Endodermal cell (in vitro differentiated cells): Measurements from ENCODE around the gene EPS15. TPM values are rescaled to one million over a fixed set of nuclear protein-coding genes. Genes with fewer than 3 reads are reported as not detected.

Source experiments
- DNase-seq: peaks from one replicate; pipeline ENCODE4 v3.0.0-alpha.2; 2017
- H3K27ac ChIP-seq: 2 replicates; pipeline ENCODE4 v1.5.1; 2013; ENCODE audit warnings: mild to moderate bottlenecking, low read depth, low read length, moderate library complexity
- H3K27me3 ChIP-seq: 2 replicates; pipeline ENCODE4 v1.6.1; 2013; ENCODE audit warnings: mild to moderate bottlenecking, low read length, moderate library complexity; ENCODE audit not compliant: insufficient read depth, control insufficient read depth, poor library complexity, severe bottlenecking
- H3K36me3 ChIP-seq: 2 replicates; pipeline ENCODE4 v1.7.0; 2013; ENCODE audit warnings: mild to moderate bottlenecking, low read length, moderate library complexity; ENCODE audit not compliant: control insufficient read depth, insufficient read depth
- H3K4me1 ChIP-seq: one replicate; pipeline ENCODE4 v1.7.0; 2013; ENCODE audit warnings: low read length; ENCODE audit not compliant: control insufficient read depth, insufficient read depth
- H3K4me3 ChIP-seq: 2 replicates; pipeline ENCODE4 v1.5.1; 2013; ENCODE audit warnings: mild to moderate bottlenecking, low read length, moderate library complexity
- H3K9ac ChIP-seq: 2 replicates; pipeline ENCODE4 v1.6.1; 2013; ENCODE audit warnings: mild to moderate bottlenecking, low read length, moderate library complexity; ENCODE audit not compliant: poor library complexity, severe bottlenecking; ENCODE audit errors: extremely low read depth
- H3K9me3 ChIP-seq: 2 replicates; pipeline ENCODE4 v1.6.1; 2013; ENCODE audit warnings: mild to moderate bottlenecking, low read length, moderate library complexity; ENCODE audit not compliant: control insufficient read depth
- H3K27ac Mint-ChIP-seq: 2 replicates; pipeline ENCODE4 v1.8.0; 2020; ENCODE audit warnings: mixed read lengths
- H3K27me3 Mint-ChIP-seq: 2 replicates; pipeline ENCODE4 v1.8.0; 2021; ENCODE audit warnings: mild to moderate bottlenecking, mixed read lengths; ENCODE audit not compliant: insufficient read depth
- H3K36me3 Mint-ChIP-seq: 2 replicates; pipeline ENCODE4 v1.8.0; 2020; ENCODE audit warnings: low read depth, mixed read lengths
- H3K4me1 Mint-ChIP-seq: 2 replicates; pipeline ENCODE4 v1.8.0; 2020; ENCODE audit warnings: mixed read lengths
- H3K4me3 Mint-ChIP-seq: 2 replicates; pipeline ENCODE4 v1.8.0; 2020; ENCODE audit warnings: mild to moderate bottlenecking, moderate library complexity, mixed read lengths
- H3K9me3 Mint-ChIP-seq: 2 replicates; pipeline ENCODE4 v1.8.0; 2020; ENCODE audit warnings: mild to moderate bottlenecking, mixed read lengths
- WGBS, 2 experiments: methylation state at CpG; one replicate each; pipeline versions ENCODE4 v1.1.5 to v1.1.7; 2013; ENCODE audit warnings: missing lambda C conversion rate in 2 of 2, mixed read lengths in 1 of 2; ENCODE audit not compliant: insufficient coverage in 1 of 2, insufficient read length in 1 of 2; 5-methylcytosine and 5-hydroxymethylcytosine counted together
- total RNA-seq, 2 donors: library from RNA; stranded (reverse); fragmentation: NEBNext Ultra II Directional in 1 of 2; extraction: Animal tissue kit (Norgen Biotek cat#: 25700) in 1 of 2; gene quantifications; 2 replicates in 1 of 2; 3 replicates in 1 of 2; pipeline ENCODE4 v1.2.1, GENCODE V29; 2021
- TF ChIP-seq, protein P1 (sequence below): fragments of 200-600 bp; sonication (generic); conservative IDR thresholded peaks from 2 replicates; pipeline ENCODE4 v1.5.0; 2021; ENCODE audit warnings: antibody characterized with exemption, mild to moderate bottlenecking

EPS15 gene
- total RNA-seq, 2 donors from 2014 or later: 45.0 to 46.9 TPM

DNA sequence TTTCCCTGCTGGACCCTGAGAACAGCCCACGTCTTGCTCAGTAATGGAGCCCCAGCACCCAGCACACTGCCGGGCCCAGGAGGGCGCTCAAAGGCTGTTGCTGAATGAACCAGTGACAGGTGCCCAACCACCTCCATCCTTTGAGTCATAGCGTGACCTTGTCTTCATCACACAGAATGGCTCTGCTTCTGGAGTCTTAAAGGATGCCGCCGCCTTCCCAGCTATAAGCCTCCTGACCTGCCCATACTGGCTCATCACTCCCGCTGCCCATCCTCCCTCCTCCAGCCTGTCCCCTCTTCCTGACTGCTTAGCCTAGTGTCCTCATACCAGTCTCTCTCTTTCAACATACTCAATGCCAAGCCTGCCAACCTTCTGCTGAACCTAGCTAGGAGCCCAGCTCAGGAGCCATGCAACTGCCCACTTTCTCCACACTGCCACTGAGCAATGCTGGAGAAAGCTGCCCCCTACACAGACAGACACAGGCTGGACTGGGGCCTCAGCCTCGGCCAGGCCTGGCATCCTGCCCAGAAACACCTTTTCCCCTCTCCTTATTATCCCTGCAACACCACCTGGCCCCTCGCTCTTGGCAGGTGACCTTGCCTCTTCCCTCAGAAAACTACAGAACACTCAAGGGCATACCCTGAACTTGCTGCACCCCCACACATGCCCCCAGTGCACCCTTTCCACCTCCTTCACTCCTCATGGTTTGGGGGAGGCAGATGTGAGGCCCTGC lies 202.8 kb downstream of the EPS15 start:
- Mint-ChIP-seq H3K9me3 (no peaks in the 10 kb centered on the region), H3K27ac (peak overlapping the region; percentile 40), H3K4me1 (peaks cover 14% of the 10 kb centered on the region), H3K4me3 (no peak overlapping the region), H3K36me3 (peaks cover 1% of the 10 kb centered on the region), H3K27me3 (no peaks in the 10 kb centered on the region)
- 91 to 92% methylated on average over 6 to 9 of the region's 9 CpGs for WGBS, 2 experiments
- Histone ChIP-seq H3K9ac (no peak overlapping the region), H3K27ac (no peak overlapping the region), H3K36me3 (no peaks in the 10 kb centered on the region), H3K27me3 (no peaks in the 10 kb centered on the region), H3K9me3 (no peaks in the 10 kb centered on the region), H3K4me1 (no peaks in the 10 kb centered on the region), H3K4me3 (no peak overlapping the region)
- TF ChIP-seq, protein P1, sequence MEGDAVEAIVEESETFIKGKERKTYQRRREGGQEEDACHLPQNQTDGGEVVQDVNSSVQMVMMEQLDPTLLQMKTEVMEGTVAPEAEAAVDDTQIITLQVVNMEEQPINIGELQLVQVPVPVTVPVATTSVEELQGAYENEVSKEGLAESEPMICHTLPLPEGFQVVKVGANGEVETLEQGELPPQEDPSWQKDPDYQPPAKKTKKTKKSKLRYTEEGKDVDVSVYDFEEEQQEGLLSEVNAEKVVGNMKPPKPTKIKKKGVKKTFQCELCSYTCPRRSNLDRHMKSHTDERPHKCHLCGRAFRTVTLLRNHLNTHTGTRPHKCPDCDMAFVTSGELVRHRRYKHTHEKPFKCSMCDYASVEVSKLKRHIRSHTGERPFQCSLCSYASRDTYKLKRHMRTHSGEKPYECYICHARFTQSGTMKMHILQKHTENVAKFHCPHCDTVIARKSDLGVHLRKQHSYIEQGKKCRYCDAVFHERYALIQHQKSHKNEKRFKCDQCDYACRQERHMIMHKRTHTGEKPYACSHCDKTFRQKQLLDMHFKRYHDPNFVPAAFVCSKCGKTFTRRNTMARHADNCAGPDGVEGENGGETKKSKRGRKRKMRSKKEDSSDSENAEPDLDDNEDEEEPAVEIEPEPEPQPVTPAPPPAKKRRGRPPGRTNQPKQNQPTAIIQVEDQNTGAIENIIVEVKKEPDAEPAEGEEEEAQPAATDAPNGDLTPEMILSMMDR: no peak
- no peak for DNase-seq

DNA sequence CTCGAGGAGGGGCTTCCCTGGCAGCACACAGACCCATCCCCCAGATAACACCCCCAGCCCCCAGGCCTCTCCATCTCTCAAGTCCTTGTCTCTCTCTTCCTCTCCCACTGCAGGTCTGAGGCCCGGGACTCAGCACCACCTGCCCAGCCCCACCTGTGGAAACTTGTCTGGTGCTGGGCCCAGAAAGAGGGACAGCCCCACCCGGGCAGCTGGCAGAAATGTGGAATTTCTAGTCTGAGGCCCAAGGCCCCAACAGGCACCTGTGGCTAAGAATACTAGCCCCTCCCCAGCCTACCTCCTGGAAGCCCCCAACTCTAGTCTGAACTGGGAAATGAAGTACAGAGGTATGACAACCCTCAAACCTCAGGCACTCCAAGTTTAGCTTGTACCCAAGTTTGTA lies 204.1 kb downstream of the EPS15 start:
- Mint-ChIP-seq H3K36me3 (peaks cover 1% of the 10 kb centered on the region), H3K9me3 (no peaks in the 10 kb centered on the region), H3K4me3 (no peak overlapping the region), H3K27ac (no peak overlapping the region), H3K27me3 (no peaks in the 10 kb centered on the region), H3K4me1 (peaks cover 11% of the 10 kb centered on the region)
- H3K4me3 ChIP-seq: no peak overlapping the region
- TF ChIP-seq, protein P1: no peak
- no peaks in the 10 kb centered on the region for H3K27me3 ChIP-seq
- no peaks in the 10 kb centered on the region for H3K36me3 ChIP-seq
- no peak overlapping the region for H3K27ac ChIP-seq
- H3K9me3 ChIP-seq: no peaks in the 10 kb centered on the region
- DNase-seq: peak; percentile 29
- H3K4me1 ChIP-seq: no peaks in the 10 kb centered on the region
- 88 to 91% methylated on average over 1 to 3 of the region's 3 CpGs for WGBS, 2 experiments
- H3K9ac ChIP-seq: no peak overlapping the region

GRCh38 chr1:51313961-51314777 lies 204.9 kb downstream of the EPS15 start:
- Histone ChIP-seq H3K4me1 (no peaks in the 10 kb centered on the region), H3K9ac (no peak overlapping the region), H3K27me3 (no peaks in the 10 kb centered on the region), H3K9me3 (no peaks in the 10 kb centered on the region), H3K27ac (no peak overlapping the region), H3K36me3 (no peaks in the 10 kb centered on the region), H3K4me3 (no peak overlapping the region)
- Mint-ChIP-seq H3K4me1 (peaks cover 11% of the 10 kb centered on the region), H3K4me3 (no peak overlapping the region), H3K9me3 (no peaks in the 10 kb centered on the region), H3K27me3 (no peaks in the 10 kb centered on the region), H3K27ac (no peak overlapping the region), H3K36me3 (peaks cover 1% of the 10 kb centered on the region)
- no peak for DNase-seq
- WGBS, 2 experiments: 94% methylated on average over 6 to 12 of the region's 12 CpGs
- TF ChIP-seq, protein P1: no peak
